ENCODE results near the gene UXT. TPM values are rescaled to one million over a fixed set of nuclear protein-coding genes. Genes with fewer than 3 reads are reported as not detected.
"Not testable (repeated sequence)": the region's sequence is repeated elsewhere in the genome, so short reads cannot be mapped to it uniquely, and the experiment has no call there.

UXT gene
- polyA plus RNA-seq, 1 of the 3 experiments (the other 2 are of a cell fraction) = 205 TPM

DNA sequence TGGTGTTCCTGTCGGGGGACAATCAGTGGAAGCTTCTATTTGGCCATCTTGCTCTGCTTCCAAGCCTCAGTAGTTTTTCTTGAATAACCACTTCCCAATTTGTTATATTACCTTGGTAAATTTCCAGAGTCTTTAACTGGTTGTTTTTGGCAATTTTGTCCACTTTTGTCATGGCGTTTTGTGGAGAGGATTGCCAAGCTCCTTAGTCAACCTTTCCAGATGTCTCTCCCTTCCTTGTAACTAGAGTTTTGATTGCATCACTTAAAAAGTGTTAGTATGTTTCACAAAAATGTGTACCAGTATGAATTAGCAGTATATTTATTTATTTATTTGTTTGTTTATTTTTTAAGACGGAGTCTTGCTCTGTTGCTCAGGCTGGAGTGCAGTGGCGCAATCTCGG is 15.8 kb upstream of the UXT start:
- no peak overlapping the region for H3K4me3 ChIP-seq (ENCODE audit: low read depth in 2 of 2, low read length in 1 of 2)
- no peak overlapping the region for H3K4me2 ChIP-seq
- no peak overlapping the region for H3K9ac ChIP-seq
- CTCF ChIA-PET = interaction anchor here (1.7 kb wide), 1 partner anchor 15 kb away, joined by 4 read pairs; no protein-coding TSS in a partner anchor
- H2AFZ ChIP-seq (ENCODE audit: low read depth) = no peak overlapping the region
- 27% methylated on average over 5 of the region's 5 CpGs for WGBS (ENCODE audit: low lambda C conversion rate)
- no peak for TF ChIP-seq NFIC (IDR thresholded peaks at IDR 0.05; ENCODE audit: borderline replicate concordance)
- no peak for TF ChIP-seq FOSL2 (IDR thresholded peaks at IDR 0.05; ENCODE audit: borderline replicate concordance, low read depth)
- TF ChIP-seq, protein P1, sequence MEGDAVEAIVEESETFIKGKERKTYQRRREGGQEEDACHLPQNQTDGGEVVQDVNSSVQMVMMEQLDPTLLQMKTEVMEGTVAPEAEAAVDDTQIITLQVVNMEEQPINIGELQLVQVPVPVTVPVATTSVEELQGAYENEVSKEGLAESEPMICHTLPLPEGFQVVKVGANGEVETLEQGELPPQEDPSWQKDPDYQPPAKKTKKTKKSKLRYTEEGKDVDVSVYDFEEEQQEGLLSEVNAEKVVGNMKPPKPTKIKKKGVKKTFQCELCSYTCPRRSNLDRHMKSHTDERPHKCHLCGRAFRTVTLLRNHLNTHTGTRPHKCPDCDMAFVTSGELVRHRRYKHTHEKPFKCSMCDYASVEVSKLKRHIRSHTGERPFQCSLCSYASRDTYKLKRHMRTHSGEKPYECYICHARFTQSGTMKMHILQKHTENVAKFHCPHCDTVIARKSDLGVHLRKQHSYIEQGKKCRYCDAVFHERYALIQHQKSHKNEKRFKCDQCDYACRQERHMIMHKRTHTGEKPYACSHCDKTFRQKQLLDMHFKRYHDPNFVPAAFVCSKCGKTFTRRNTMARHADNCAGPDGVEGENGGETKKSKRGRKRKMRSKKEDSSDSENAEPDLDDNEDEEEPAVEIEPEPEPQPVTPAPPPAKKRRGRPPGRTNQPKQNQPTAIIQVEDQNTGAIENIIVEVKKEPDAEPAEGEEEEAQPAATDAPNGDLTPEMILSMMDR (IDR thresholded peaks at IDR 0.05) = no peak
- TF ChIP-seq TEAD4 (IDR thresholded peaks at IDR 0.05; ENCODE audit: borderline replicate concordance, insufficient read depth) = no peak
- no peak for TF ChIP-seq POLR2AphosphoS5 (IDR thresholded peaks at IDR 0.05; ENCODE audit: low read depth, low read length)
- TF ChIP-seq, protein P2, sequence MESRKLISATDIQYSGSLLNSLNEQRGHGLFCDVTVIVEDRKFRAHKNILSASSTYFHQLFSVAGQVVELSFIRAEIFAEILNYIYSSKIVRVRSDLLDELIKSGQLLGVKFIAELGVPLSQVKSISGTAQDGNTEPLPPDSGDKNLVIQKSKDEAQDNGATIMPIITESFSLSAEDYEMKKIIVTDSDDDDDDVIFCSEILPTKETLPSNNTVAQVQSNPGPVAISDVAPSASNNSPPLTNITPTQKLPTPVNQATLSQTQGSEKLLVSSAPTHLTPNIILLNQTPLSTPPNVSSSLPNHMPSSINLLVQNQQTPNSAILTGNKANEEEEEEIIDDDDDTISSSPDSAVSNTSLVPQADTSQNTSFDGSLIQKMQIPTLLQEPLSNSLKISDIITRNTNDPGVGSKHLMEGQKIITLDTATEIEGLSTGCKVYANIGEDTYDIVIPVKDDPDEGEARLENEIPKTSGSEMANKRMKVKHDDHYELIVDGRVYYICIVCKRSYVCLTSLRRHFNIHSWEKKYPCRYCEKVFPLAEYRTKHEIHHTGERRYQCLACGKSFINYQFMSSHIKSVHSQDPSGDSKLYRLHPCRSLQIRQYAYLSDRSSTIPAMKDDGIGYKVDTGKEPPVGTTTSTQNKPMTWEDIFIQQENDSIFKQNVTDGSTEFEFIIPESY (IDR thresholded peaks at IDR 0.05; ENCODE audit: borderline replicate concordance, low read depth) = no peak
- TF ChIP-seq SMC3 (IDR thresholded peaks at IDR 0.05; ENCODE audit: low read depth, low read length) = no peak
- TF ChIP-seq, protein P3, sequence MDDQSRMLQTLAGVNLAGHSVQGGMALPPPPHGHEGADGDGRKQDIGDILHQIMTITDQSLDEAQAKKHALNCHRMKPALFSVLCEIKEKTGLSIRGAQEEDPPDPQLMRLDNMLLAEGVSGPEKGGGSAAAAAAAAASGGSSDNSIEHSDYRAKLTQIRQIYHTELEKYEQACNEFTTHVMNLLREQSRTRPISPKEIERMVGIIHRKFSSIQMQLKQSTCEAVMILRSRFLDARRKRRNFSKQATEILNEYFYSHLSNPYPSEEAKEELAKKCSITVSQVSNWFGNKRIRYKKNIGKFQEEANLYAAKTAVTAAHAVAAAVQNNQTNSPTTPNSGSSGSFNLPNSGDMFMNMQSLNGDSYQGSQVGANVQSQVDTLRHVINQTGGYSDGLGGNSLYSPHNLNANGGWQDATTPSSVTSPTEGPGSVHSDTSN (IDR thresholded peaks at IDR 0.05) = no peak
- TF ChIP-seq JUND (IDR thresholded peaks at IDR 0.05) = no peak
- no peak for TF ChIP-seq SIN3A (IDR thresholded peaks at IDR 0.05; ENCODE audit: borderline replicate concordance, low read depth, low read length)
- H3F3A ChIP-seq (replicated peaks; ENCODE audit: insufficient read depth) = no peaks in the 10 kb centered on the region
- no peaks in the 10 kb centered on the region for H4K20me1 ChIP-seq (ENCODE audit: insufficient read depth)
- no peaks in the 10 kb centered on the region for H3K9me3 ChIP-seq
- H3K36me3 ChIP-seq (replicated peaks in 1 of 2; ENCODE audit: control insufficient read depth in 1 of 2, insufficient read depth in 2 of 2, low read length in 1 of 2) = no peaks in the 10 kb centered on the region
- DNase-seq = no peak
- no peak overlapping the region for H3K27ac ChIP-seq (ENCODE audit: low read depth in 2 of 2, low read length in 1 of 2)
- POLR2A ChIA-PET = no interaction called here
- H3K27me3 ChIP-seq (ENCODE audit: insufficient read depth) = peaks cover 4% of the 10 kb centered on the region; the same call in 1 of the 2 replicates
- no peaks in the 10 kb centered on the region; the same call in 1 of the 2 replicates for H3K9me2 ChIP-seq
- H3K79me2 ChIP-seq (ENCODE audit: insufficient read depth) = no peaks in the 10 kb centered on the region
- no peaks in the 10 kb centered on the region for H3K4me1 ChIP-seq (ENCODE audit: control insufficient read depth in 1 of 2, insufficient read depth in 2 of 2, low read depth in 1 of 2, low read length in 1 of 2)

DNA sequence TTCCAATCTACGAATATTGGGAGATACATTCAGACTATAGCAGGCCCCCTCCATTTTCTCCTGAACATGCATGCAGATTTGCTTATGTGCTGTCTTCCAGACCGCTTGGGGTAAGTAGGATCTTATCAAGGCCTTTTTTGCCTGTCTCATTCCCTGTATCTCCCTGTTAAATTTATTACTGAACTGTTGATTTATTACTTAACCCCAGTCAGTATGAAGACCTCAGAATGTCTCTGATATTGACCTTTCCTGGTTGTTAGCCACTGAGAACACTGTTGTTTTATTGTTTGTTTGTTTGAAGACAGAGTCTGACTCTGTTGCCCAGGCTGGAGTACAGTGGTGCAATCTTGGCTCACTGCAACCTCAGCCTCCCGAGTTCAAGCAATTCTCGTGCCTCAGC is 6.8 kb upstream of the UXT start:
- POLR2A ChIA-PET = not testable (repeated sequence)

More for the DNA sequence above, 6.8 kb upstream of the UXT start:
- H3F3A ChIP-seq (replicated peaks; ENCODE audit: insufficient read depth); H3K27me3 ChIP-seq (ENCODE audit: insufficient read depth); H4K20me1 ChIP-seq (ENCODE audit: insufficient read depth); H3K9ac ChIP-seq; CTCF ChIA-PET; H3K9me2 ChIP-seq; H3K27ac ChIP-seq (ENCODE audit: low read depth in 2 of 2, low read length in 1 of 2); H2AFZ ChIP-seq (ENCODE audit: low read depth); H3K4me2 ChIP-seq; H3K79me2 ChIP-seq (ENCODE audit: insufficient read depth); H3K9me3 ChIP-seq; DNase-seq; H3K36me3 ChIP-seq (replicated peaks in 1 of 2; ENCODE audit: control insufficient read depth in 1 of 2, insufficient read depth in 2 of 2, low read length in 1 of 2); H3K4me1 ChIP-seq (ENCODE audit: control insufficient read depth in 1 of 2, insufficient read depth in 2 of 2, low read depth in 1 of 2, low read length in 1 of 2); H3K4me3 ChIP-seq (ENCODE audit: low read depth in 2 of 2, low read length in 1 of 2): not testable (repeated sequence)
- 49% methylated on average over 4 of the region's 4 CpGs for WGBS (ENCODE audit: low lambda C conversion rate)

Data from SK-N-SH (cell line).